Vagina (tissue), 2 donors: ENCODE results near the gene DPP4.

Source experiments
- CTCF ChIP-seq, 3 experiments: fragments of 450-650 bp in 2 of 3; fragments of 200-600 bp in 1 of 3; sonication (generic) in 1 of 3; IDR thresholded peaks; one replicate each; pipeline ENCODE4 v1.5.1; 2017 to 2019; ENCODE audit warnings: antibody characterized with exemption in 3 of 3, mild to moderate bottlenecking in 2 of 3, moderate library complexity in 2 of 3
- POLR2A ChIP-seq, 2 donors: fragments of 450-650 bp; IDR thresholded peaks; one replicate each; pipeline ENCODE4 v1.6.1; 2017; ENCODE audit warnings: antibody characterized with exemption in 2 of 2, mild to moderate bottlenecking in 2 of 2, moderate library complexity in 2 of 2
- POLR2AphosphoS5 ChIP-seq, 2 donors: sonication (generic); formaldehyde crosslinking; IDR thresholded peaks; one replicate each; pipeline ENCODE4 v1.9.0; 2017; ENCODE audit warnings: antibody characterized with exemption in 2 of 2, mild to moderate bottlenecking in 2 of 2, low read depth in 1 of 2; ENCODE audit not compliant: insufficient read depth in 1 of 2

GRCh38 chr2:161946489-161947107 lies 127.4 kb downstream of the DPP4 start:
- TF ChIP-seq CTCF (IDR thresholded peaks at IDR 0.05) (no peak), POLR2AphosphoS5 (IDR thresholded peaks at IDR 0.05; ENCODE audit: insufficient read depth in 1 of 2, low read depth in 1 of 2) (no peak), POLR2A (IDR thresholded peaks at IDR 0.05) (no peak)
